HG03066 (cell line): ENCODE measurements around the gene SUPT5H.

ENCODE experiments used
- ATAC-seq: cut with Tn5 transposase; IDR thresholded peaks from one replicate; pipeline ENCODE4 v1.9.1; 2021; ENCODE audit warnings: low read depth; ENCODE audit not compliant: unreplicated experiment

SUPT5H gene

DNA sequence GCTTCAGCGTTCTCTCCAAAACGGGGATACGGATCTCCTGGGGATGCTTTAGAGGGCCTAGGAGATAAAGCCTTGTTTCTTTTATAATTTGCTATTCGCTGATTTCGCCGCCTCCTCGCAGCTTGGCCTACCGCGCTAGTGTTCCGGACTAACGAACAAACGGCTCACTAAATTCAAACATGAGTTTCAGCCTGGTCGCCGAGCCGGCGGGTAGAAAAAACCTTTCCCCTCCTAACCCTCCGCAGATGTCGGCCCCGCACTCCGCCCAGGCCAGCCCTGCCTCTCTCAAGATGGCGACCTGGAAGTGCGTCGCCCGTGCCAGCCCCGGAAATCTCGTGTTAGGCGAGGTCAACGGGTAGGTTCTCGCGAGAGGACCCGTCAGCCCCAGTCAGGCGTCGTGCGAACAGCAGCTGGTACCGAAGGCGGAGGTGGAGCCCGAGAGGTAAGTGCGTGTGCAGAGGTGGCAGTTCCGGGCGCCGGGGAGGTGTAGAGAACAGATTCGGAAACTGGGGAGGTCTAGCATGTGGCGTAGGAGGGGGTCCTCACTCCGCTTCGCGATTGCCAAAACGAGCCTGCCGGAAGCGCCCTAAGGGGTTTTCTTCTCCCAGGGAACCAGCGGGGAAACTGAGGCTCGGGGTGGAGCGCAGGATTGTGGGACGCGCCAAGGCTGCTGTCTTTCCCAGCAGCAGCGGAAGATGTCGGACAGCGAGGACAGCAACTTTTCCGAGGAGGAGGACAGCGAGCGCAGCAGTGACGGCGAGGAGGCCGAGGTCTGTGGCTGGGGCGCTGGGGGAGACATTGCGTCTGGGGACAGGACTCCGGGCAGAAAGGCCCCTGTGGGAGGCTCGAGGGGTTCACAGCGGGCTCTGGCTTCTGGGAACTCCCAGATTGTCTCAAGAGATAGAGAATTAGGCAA is at the start of gene SUPT5H:
Gene SUPT5H, plus strand, starts transcription at position 387 of the 916 bp plus-strand sequence. Its CDS starts 309 bp downstream, at position 696.
- ATAC-seq: peak; percentile 71

GRCh38 chr19:39397360-39398296 is 47.8 kb upstream of the SUPT5H start:
- no peak for ATAC-seq

DNA sequence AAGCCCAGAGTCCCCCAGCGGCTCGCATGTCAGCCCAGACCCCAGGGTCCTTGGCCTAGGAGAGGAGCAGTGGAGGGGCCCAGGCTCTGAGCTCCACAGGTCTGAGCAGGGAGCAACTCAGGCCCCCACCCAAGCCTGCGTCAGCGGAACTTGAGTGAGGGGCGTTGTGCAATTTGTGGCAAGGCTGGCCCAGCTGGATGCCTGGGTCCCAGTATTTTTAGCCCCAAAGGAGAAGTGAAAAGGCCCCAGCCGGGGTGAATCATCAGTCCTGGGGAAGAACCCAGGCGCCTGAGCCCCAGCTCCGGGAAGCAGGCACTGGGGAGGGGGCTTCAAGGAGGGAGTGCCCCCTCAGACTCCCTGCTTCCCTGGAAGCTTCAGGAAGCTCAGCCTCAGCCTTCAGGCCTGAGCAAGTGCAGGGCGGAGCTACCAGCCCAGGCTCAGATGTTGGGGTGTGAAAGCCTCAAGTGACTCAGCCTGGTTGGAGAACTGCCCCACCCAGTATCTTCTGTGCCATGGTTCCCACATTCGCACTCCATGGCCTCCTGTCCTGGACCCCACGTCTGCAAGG is 47.0 kb upstream of the SUPT5H start:
- no peak for ATAC-seq

- ATAC-seq: no peak
These were observed 45.7 kb upstream of the SUPT5H start for GRCh38 chr19:39399668-39400050.

GRCh38 chr19:39400061-39400460 is 45.3 kb upstream of the SUPT5H start:
- no peak for ATAC-seq

- ATAC-seq: no peak
These were observed 44.3 kb upstream of the SUPT5H start for GRCh38 chr19:39401070-39401548.

- ATAC-seq: no peak
These were observed 43.6 kb upstream of the SUPT5H start for GRCh38 chr19:39401549-39402345.

DNA sequence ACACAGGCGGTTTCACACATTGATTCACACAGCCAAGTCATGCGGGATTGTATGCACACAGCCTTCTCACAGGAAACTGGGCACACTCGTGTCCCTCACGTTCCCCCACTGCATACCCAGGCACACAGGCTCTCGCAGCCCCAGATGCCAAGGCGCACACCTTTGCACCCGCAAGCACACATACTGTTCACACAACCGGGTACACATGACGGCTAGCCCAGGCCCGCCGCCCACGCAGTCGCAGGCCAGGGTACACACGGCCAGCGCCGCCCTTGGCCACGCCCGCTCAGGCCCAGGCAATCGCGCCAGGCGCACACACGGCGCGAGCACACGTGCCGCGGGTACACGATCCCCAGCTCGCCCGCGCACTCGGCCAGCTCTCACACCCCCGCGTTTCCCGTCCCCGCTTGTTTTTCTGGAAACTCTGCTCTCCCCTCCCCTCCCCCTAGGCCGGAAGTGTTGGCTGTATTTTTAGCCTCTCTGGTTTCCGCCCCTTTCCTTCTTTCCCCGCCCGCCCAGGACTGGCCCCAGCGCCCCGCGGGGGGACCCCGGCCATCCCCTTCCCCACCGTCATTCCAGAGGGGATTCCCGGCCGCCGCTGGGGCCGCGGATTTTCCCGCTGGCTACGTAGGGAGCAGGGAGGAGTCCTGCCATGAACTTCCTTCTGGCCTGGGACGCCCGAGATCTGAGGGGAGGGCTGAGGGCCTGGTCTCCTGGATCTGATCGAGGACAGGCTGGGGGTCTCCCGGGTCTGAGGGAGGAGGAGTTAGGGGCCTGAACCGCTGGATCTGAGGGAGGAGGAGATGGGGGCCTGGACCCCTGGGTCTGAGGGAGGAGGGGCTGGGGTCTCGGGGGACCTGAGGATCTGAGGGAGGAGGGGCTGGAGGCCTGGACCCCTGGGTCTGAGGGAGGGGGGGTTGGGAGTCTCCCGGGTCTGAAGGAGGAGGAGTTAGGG is 42.8 kb upstream of the SUPT5H start:
- no peak for ATAC-seq

- ATAC-seq: no peak
These were observed 41.8 kb upstream of the SUPT5H start for GRCh38 chr19:39403331-39404312.

DNA sequence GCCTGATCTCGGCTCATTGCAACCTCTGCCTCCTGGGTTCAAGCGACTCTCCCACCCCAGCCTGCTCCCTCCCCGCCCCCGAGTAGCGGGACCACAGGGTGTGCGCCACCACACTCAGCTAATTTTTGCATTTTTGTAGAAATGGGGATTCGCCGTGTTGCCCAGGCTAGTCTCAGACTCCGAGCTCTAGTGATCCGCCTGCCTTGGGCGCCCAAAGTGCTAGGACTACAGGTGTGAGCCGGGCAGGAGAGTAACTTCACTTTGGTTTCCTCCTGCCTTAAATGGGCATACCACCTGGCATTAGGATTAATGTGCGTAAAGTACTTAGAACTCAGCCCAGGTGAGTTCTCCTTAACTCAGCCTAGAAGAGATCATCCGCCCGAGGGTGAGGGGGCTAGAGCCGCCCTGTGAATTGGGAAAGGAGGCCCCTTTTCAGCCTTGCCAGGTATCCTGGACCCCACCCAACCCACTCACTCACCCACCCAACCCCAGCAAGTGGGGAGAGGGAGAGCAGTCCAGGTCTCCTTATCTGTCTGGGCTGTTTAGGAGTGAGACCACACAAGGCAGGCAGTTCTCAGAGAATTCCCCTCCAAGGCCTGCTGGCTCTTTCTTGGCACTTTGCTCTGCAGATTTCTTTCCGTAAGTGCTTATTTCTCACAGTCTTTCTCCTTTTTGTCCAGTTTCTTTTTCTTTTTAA is 40.0 kb upstream of the SUPT5H start:
- ATAC-seq: no peak

DNA sequence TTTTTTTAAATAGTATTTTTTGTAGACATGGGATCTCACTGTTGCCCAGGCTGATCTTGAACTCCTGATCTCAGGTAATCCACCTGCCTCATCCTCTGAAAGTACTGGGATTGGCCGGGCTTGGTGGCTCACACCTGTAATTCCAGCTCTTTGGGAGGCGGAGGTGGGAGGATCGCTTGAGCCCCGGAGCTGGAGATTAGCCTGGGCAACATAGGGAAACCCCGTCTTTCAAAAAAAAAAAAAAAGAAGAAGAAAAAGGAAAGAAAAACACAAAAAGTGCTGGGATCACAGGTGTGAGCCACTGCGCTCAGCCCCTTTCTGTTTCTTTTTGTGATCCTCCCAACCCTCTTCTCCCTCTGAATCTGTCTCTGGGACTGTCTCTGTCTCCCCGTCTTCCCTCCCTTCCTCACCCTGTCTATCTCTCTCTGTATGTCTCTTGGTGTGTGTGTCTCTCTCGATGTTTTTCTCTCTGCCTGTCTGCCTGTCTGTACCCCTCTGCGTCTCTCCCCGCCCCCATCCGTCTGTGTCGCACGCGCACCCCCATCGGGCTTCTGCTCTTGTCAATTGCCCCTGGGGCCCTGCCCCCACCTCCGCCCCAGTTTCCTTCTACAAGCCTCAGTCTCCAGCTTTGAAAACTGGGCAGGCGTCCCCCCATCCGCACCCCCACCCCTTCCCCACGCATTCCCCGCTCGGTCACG is 39.3 kb upstream of the SUPT5H start:
- ATAC-seq: no peak

DNA sequence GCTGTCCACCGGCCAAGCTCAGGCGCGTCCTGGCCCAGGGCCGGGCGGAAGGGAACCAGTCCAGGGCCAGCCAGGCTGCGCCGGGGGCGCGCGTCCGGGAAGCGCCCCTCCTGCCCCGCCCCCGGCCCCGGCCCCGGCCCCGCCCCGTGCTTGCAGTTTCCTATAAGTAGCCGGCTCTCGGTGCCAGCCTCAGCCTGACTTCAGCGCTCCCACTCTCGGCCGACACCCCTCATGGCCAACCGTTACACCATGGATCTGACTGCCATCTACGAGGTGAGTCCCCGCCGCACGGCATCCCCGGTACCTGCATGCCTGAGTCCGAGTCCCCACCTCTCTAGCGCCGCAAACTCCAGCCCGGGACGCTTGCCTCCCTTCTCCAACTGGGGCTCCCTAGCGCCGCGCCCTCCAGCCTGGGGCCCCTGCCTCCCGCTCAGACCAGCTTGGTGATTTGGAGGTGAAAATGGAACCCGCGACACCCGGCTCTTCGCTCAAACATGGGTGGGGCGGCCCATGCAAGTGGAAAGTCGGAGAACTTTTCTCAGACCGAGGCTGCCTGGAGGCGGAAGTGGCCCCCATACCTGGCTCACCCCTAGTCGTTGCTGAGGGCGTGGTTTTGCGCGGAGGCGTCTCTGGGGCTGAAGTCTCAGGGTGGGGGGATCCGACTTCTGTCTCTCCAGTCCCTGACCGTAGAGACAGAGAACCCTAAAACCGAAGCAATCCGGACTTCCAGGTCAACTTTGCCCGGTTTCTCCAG is 38.5 kb upstream of the SUPT5H start, which contains the start of gene ZFP36:
Gene ZFP36, plus strand, starts transcription at position 192 of the 754 bp plus-strand sequence. Its CDS starts 58 bp downstream, at position 250.
- ATAC-seq: no peak

- no peak for ATAC-seq
These were observed 38.0 kb upstream of the SUPT5H start for GRCh38 chr19:39407410-39407659.

- ATAC-seq: no peak
These were observed 37.6 kb upstream of the SUPT5H start for GRCh38 chr19:39407660-39408391.
